Endothelial cell of umbilical vein (primary cell): Measurements from ENCODE around the gene PYGB. TPM values are rescaled to one million over a fixed set of nuclear protein-coding genes. Genes with fewer than 3 reads are reported as not detected.

Source experiments
- BruUV-seq: library from RNA; stranded (reverse); fragments of 400-500 nt; replicated peaks from 2 replicates; lab custom pipeline; 2021; lab: Mats Ljungman, UMichigan
- CTCF ChIA-PET: fragments of 300-600, 350-600 bp; sonication (Branson Sonifier 250); formaldehyde crosslinking; loops from one replicate; lab custom pipeline; 2021; ENCODE audit warnings: antibody characterized with exemption, inconsistent platforms; lab: Charles Lee
- POLR2A ChIA-PET: fragments of 300-600, 350-600 bp; sonication (Branson Sonifier 250); formaldehyde crosslinking; loops from one replicate; lab custom pipeline; 2021; ENCODE audit warnings: antibody characterized with exemption, inconsistent platforms; lab: Charles Lee
- DNase-seq: peaks from one replicate; pipeline ENCODE4 v3.0.0-alpha.2; 2011; ENCODE audit warnings: low read depth, low spot score
- FAIRE-seq: peaks from 2 replicates; lab custom pipeline; 2011; peaks lifted over from hg19 to GRCh38; lab: Jason Lieb, UNC
- H2AFZ ChIP-seq: 2 replicates; pipeline ENCODE4 v1.6.0; 2012; ENCODE audit warnings: low read depth, low read length, control low read depth, inconsistent platforms
- H3K27ac ChIP-seq: 2 replicates; pipeline ENCODE4 v1.5.1; 2011; ENCODE audit warnings: low read depth, mild to moderate bottlenecking, control low read depth, low read length, moderate library complexity; ENCODE audit not compliant: insufficient read depth
- H3K27me3 ChIP-seq, 2 experiments: 2 replicates each; pipeline versions ENCODE4 v1.6.0 to v1.6.1; 2011; ENCODE audit warnings: low read length in 2 of 2, mixed read lengths in 1 of 2; ENCODE audit not compliant: control insufficient read depth in 2 of 2, insufficient read depth in 2 of 2
- H3K36me3 ChIP-seq, 2 experiments: 2 replicates in 1 of 2; 3 replicates in 1 of 2; pipeline ENCODE4 v1.5.1; 2011; ENCODE audit warnings: low read length in 2 of 2, mild to moderate bottlenecking in 1 of 2, moderate library complexity in 1 of 2; ENCODE audit not compliant: control insufficient read depth in 2 of 2, insufficient read depth in 2 of 2; ENCODE audit errors: extremely low read depth in 1 of 2
- H3K4me1 ChIP-seq: 3 replicates; pipeline ENCODE4 v1.5.1; 2011; ENCODE audit warnings: mild to moderate bottlenecking, low read length; ENCODE audit not compliant: control insufficient read depth, insufficient read depth; ENCODE audit errors: extremely low read depth
- H3K4me2 ChIP-seq: 2 replicates; pipeline ENCODE4 v1.6.1; 2011; ENCODE audit warnings: low read length, control low read depth, mixed read lengths; ENCODE audit not compliant: insufficient read depth
- H3K4me3 ChIP-seq, 3 experiments: fragments of 200-600 bp in 1 of 3; sonication (generic), shearing (Covaris generic) in 1 of 3; replicated peaks in 1 of 3; 2 replicates each; pipeline ENCODE4 v1.5.1; 2011 to 2016; ENCODE audit warnings: control low read depth in 3 of 3, low read length in 3 of 3, mild to moderate bottlenecking in 2 of 3, inconsistent platforms in 1 of 3, low read depth in 1 of 3, moderate library complexity in 1 of 3; ENCODE audit not compliant: insufficient read depth in 1 of 3
- H3K79me2 ChIP-seq: 2 replicates; pipeline ENCODE4 v1.6.0; 2012; ENCODE audit warnings: low read length, inconsistent platforms; ENCODE audit not compliant: control insufficient read depth, insufficient read depth
- H3K9ac ChIP-seq: replicated peaks from 2 replicates; pipeline ENCODE3; 2011; ENCODE audit warnings: low read length, control low read depth; ENCODE audit not compliant: insufficient read depth; ENCODE audit errors: extremely low read depth
- H3K9me1 ChIP-seq: replicated peaks from 3 replicates; pipeline ENCODE4 v1.6.0; 2011; ENCODE audit warnings: mild to moderate bottlenecking, low read length; ENCODE audit not compliant: control insufficient read depth, insufficient read depth; ENCODE audit errors: extremely low read depth
- H3K9me3 ChIP-seq: replicated peaks from 2 replicates; pipeline ENCODE4 v1.5.1; 2012; ENCODE audit warnings: low read length, inconsistent platforms; ENCODE audit not compliant: control insufficient read depth, insufficient read depth
- H4K20me1 ChIP-seq: replicated peaks from 2 replicates; pipeline ENCODE3; 2011; ENCODE audit warnings: mild to moderate bottlenecking, low read length; ENCODE audit not compliant: control insufficient read depth, insufficient read depth; ENCODE audit errors: extremely low read depth
- EZH2 ChIP-seq: IDR thresholded peaks from 2 replicates; pipeline ENCODE4 v1.6.1; 2012; ENCODE audit warnings: borderline replicate concordance, low read depth, mild to moderate bottlenecking, moderate library complexity, low read length, inconsistent platforms; ENCODE audit not compliant: severe bottlenecking
- FOS ChIP-seq: IDR thresholded peaks from 2 replicates; pipeline ENCODE4 v1.6.1; 2011; ENCODE audit warnings: mild to moderate bottlenecking, low read length, moderate library complexity, borderline replicate concordance; ENCODE audit not compliant: insufficient read depth
- GATA2 ChIP-seq: IDR thresholded peaks from 2 replicates; pipeline ENCODE4 v1.7.0; 2011; ENCODE audit warnings: low read depth, mild to moderate bottlenecking, moderate library complexity, mixed read lengths, low read length; ENCODE audit not compliant: insufficient read length, insufficient read depth
- JUN ChIP-seq: IDR thresholded peaks from 2 replicates; pipeline ENCODE4 v1.6.1; 2011; ENCODE audit warnings: borderline replicate concordance, low read depth; ENCODE audit not compliant: insufficient read length, insufficient read depth
- MYC ChIP-seq: IDR thresholded peaks from one replicate; pipeline ENCODE4 v1.6.1; 2011; ENCODE audit warnings: mild to moderate bottlenecking, low read depth, low read length
- POLR2A ChIP-seq: IDR thresholded peaks from 2 replicates; pipeline ENCODE4 v1.6.1; 2012; ENCODE audit warnings: low read depth, mild to moderate bottlenecking, control low read depth, low read length
- POLR2AphosphoS5 ChIP-seq: IDR thresholded peaks from 2 replicates; pipeline ENCODE4 v1.6.1; 2012; ENCODE audit warnings: low read depth, mild to moderate bottlenecking, control low read depth, low read length, moderate library complexity; ENCODE audit not compliant: insufficient read depth
- dilution Hi-C: fragments of 300-500 bp; cut with MboI; formaldehyde crosslinking; loops from one replicate; pipeline ENCODE4 v1.15.0; 2019; ENCODE audit warnings: low sequenced_read_pairs; ENCODE audit not compliant: extremely low pct_ligation_motif_present
- intact Hi-C: fragments of 100-400 bp; cut with micrococcal nuclease; formaldehyde crosslinking; loops from one replicate; pipeline ENCODE4 v1.10.0; 2022
- polyA plus RNA-seq, 4 experiments: library from polyadenylated mRNA; depleted of rRNA in 3 of 4; stranded (reverse) in 3 of 4; unstranded in 1 of 4; fragments of >200 nt; gene quantifications; 2 replicates each; pipeline versions ENCODE4 v1.2.1 to v1.2.3, GENCODE V29; 2011 to 2012; ENCODE audit warnings: missing spikeins in 1 of 4
- total RNA-seq: library from RNA; stranded (reverse); gene quantifications from 2 replicates; pipeline ENCODE4 v1.2.3, GENCODE V29; 2021
- TF ChIP-seq, protein P1 (sequence below): IDR thresholded peaks from 2 replicates; pipeline ENCODE4 v1.6.1; 2011; ENCODE audit not compliant: insufficient read depth, insufficient read length
- TF ChIP-seq, protein P2 (sequence below), 2 donors: IDR thresholded peaks; 1 replicate in 1 of 2; 2 replicates in 1 of 2; pipeline ENCODE4 v1.5.1; 2011; ENCODE audit warnings: low read length in 2 of 2, mild to moderate bottlenecking in 2 of 2, moderate library complexity in 2 of 2, control low read depth in 1 of 2, inconsistent platforms in 1 of 2, low read depth in 1 of 2; ENCODE audit not compliant: insufficient read depth in 1 of 2; ENCODE audit errors: extremely low read depth in 1 of 2

Gene PYGB
- total and polyA plus RNA-seq, 2 donors (not counting 3 experiments of a cell fraction or from before 2014, with no cell fraction given), result 36.1 to 60.2 TPM

DNA sequence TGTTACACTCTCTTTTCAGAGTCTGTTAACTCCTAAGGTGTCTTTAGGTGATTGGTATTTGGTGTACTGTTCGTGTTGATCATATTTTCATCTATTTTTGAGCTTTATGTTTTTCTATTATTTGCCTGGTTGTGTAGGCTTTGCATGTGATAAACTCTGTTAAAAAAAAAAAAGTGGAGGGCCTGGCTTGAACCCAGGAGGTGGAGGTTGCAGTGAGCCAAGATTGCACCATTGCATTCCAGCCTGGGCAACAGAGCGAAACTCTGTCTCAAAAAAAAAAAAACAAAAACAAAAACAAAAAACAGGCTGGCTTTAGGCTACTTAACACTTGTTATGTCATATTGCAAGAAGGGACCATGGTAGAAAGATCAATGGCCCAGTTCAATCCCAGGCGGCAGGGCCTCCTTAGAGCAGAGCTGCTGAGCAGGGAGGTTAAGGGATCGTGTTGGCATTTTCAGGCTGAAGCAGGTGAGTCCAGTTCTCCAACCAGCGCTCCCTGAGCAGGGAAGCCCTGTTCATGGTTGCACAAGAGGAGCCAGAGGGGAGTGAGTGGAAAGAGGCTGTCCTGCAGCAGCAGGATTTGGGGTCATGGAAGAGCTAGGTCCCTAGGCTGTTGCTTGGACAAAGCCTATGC is 8.5 kb downstream of the PYGB start:
- Histone ChIP-seq H3K27ac (no peak overlapping the region), H3K4me2 (no peak overlapping the region), H3K9me1 (no peaks in the 10 kb centered on the region), H4K20me1 (no peaks in the 10 kb centered on the region), H3K27me3 (no peaks in the 10 kb centered on the region), H3K4me3 (no peak overlapping the region), H3K9me3 (no peaks in the 10 kb centered on the region), H3K36me3 (peaks cover 2 to 13% of the 10 kb centered on the region in 2 experiments), H3K79me2 (peaks cover 59% of the 10 kb centered on the region), H3K9ac (no peak overlapping the region), H3K4me1 (no peaks in the 10 kb centered on the region), H2AFZ (no peak overlapping the region)
- BruUV-seq, result no TSS peak
- CTCF ChIA-PET, result interaction anchor here (1.0 to 1.2 kb wide), 2 partner anchors 11 to 143 kb away, joined by 3 read pairs; no protein-coding TSS in a partner anchor
- dilution Hi-C loops (no loop called here), intact Hi-C loops (no loop called here)
- DNase-seq (no peak), FAIRE-seq (no peak)
- POLR2A ChIA-PET, result interaction anchor here (0.8 kb wide), 1 partner anchor 9 kb away, joined by 3 read pairs; the partner anchor contains the start of gene PYGB
- TF ChIP-seq EZH2 (no peak), MYC (no peak), GATA2 (no peak), FOS (no peak), POLR2AphosphoS5 (no peak), JUN (no peak), POLR2A (no peak)
- TF ChIP-seq, protein P1, sequence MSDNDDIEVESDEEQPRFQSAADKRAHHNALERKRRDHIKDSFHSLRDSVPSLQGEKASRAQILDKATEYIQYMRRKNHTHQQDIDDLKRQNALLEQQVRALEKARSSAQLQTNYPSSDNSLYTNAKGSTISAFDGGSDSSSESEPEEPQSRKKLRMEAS, result no peak
- TF ChIP-seq, protein P2, sequence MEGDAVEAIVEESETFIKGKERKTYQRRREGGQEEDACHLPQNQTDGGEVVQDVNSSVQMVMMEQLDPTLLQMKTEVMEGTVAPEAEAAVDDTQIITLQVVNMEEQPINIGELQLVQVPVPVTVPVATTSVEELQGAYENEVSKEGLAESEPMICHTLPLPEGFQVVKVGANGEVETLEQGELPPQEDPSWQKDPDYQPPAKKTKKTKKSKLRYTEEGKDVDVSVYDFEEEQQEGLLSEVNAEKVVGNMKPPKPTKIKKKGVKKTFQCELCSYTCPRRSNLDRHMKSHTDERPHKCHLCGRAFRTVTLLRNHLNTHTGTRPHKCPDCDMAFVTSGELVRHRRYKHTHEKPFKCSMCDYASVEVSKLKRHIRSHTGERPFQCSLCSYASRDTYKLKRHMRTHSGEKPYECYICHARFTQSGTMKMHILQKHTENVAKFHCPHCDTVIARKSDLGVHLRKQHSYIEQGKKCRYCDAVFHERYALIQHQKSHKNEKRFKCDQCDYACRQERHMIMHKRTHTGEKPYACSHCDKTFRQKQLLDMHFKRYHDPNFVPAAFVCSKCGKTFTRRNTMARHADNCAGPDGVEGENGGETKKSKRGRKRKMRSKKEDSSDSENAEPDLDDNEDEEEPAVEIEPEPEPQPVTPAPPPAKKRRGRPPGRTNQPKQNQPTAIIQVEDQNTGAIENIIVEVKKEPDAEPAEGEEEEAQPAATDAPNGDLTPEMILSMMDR (IDR thresholded peaks at IDR 0.05; ENCODE audit: extremely low read depth in 1 of 2, insufficient read depth in 1 of 2, low read depth in 1 of 2, low read length in 2 of 2), result no peak
